ENCODE measurements around the gene WNT7A. TPM values are rescaled to one million over a fixed set of nuclear protein-coding genes. Genes with fewer than 3 reads are reported as not detected.
A peak's percentile ranks its signal among the peaks of the same experiment; 100 is the strongest.

Gene WNT7A
- total RNA-seq, 3 donors from 2014 or later, result not detected

DNA sequence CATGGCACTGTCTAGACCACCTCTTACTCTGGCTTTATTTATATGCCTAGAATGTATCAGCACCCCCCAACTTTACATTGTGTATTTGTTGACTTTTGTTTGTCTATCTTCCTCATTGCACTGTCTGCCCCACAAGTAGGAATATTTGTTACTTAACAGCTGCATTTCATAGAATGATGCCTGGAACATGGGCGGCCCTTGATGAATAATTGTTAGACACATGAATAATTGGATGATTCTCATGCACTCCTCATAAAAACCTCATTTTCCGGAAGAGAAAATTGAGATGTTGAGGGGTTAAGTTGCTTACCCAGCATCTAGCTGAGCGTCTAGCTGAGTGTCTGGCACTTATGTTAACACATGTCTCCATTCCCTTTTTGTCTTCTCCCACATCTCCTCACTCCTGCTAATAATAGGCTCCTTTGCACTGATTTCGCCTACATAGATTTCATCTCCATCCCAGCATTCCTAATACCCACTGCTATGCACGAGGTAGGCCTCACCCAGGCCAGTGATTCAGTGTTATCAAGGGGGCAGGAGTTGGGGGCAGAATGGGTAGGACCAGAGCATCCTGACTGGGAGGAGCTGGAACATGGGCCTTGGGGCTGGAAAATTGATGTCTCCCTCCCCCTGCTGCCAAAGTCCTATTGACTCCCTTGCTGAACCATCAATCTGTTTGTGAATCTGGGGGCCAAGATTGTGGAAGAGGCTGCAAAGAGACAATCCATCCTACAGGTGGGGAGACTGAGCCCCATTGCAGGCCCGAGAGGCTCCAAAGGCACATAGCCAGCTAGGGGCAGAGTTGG lies 7.8 kb upstream of the WNT7A start:
- Histone ChIP-seq H3K36me3 (ENCODE audit: low read depth) (no peaks in the 10 kb centered on the region), H3K4me3 (no peak overlapping the region), H3K9me3 (no peaks in the 10 kb centered on the region), H3K4me1 (ENCODE audit: low read depth) (no peaks in the 10 kb centered on the region)
- TF ChIP-seq, protein P1, sequence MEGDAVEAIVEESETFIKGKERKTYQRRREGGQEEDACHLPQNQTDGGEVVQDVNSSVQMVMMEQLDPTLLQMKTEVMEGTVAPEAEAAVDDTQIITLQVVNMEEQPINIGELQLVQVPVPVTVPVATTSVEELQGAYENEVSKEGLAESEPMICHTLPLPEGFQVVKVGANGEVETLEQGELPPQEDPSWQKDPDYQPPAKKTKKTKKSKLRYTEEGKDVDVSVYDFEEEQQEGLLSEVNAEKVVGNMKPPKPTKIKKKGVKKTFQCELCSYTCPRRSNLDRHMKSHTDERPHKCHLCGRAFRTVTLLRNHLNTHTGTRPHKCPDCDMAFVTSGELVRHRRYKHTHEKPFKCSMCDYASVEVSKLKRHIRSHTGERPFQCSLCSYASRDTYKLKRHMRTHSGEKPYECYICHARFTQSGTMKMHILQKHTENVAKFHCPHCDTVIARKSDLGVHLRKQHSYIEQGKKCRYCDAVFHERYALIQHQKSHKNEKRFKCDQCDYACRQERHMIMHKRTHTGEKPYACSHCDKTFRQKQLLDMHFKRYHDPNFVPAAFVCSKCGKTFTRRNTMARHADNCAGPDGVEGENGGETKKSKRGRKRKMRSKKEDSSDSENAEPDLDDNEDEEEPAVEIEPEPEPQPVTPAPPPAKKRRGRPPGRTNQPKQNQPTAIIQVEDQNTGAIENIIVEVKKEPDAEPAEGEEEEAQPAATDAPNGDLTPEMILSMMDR (IDR thresholded peaks at IDR 0.05), result no peak
- ATAC-seq (no peak), DNase-seq (no peak)
- intact Hi-C loops (cut with DNase I, micrococcal nuclease), result no loop called here

DNA sequence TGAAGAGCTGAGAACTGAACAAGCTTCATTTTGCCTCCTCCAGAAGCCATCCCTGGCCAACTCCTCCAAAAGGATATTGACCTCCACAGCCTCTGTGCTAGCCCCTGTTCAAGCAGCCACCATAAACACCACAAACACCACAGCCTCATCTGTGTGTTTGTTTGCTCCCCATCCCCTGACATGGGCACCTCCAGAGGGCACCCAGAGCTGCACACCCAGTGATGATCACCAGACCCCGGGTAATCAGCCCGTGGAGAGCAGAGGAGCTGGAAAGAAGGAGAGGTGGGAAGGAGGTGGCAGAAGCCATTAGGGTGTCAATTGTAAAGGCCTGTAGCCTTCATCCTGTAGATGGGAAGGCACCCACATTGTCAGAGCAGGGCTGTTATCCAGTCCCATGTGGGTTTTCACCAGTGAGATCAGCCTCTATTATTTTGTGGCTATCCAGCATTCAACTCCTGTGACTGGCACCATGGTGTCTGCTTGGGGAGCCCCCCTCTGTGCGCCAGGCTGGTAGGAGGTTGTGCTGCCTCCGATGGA lies 6.8 kb upstream of the WNT7A start:
- Histone ChIP-seq H3K9me3 (no peaks in the 10 kb centered on the region), H3K4me1 (ENCODE audit: low read depth) (no peaks in the 10 kb centered on the region), H3K36me3 (ENCODE audit: low read depth) (no peaks in the 10 kb centered on the region), H3K4me3 (no peak overlapping the region)
- DNase-seq (no peak), ATAC-seq (no peak)
- intact Hi-C loops (cut with DNase I, micrococcal nuclease), result no loop called here
- TF ChIP-seq, protein P1 (IDR thresholded peaks at IDR 0.05), result no peak

GRCh38 chr3:13885704-13886010 lies 5.8 kb upstream of the WNT7A start:
- Histone ChIP-seq H3K4me3 (no peak overlapping the region), H3K4me1 (ENCODE audit: low read depth) (peaks cover under 1% of the 10 kb centered on the region), H3K36me3 (ENCODE audit: low read depth) (no peaks in the 10 kb centered on the region), H3K9me3 (no peaks in the 10 kb centered on the region)
- intact Hi-C loops (cut with DNase I, micrococcal nuclease), result no loop called here
- ATAC-seq (no peak), DNase-seq (no peak)
- TF ChIP-seq, protein P1 (IDR thresholded peaks at IDR 0.05), result no peak

DNA sequence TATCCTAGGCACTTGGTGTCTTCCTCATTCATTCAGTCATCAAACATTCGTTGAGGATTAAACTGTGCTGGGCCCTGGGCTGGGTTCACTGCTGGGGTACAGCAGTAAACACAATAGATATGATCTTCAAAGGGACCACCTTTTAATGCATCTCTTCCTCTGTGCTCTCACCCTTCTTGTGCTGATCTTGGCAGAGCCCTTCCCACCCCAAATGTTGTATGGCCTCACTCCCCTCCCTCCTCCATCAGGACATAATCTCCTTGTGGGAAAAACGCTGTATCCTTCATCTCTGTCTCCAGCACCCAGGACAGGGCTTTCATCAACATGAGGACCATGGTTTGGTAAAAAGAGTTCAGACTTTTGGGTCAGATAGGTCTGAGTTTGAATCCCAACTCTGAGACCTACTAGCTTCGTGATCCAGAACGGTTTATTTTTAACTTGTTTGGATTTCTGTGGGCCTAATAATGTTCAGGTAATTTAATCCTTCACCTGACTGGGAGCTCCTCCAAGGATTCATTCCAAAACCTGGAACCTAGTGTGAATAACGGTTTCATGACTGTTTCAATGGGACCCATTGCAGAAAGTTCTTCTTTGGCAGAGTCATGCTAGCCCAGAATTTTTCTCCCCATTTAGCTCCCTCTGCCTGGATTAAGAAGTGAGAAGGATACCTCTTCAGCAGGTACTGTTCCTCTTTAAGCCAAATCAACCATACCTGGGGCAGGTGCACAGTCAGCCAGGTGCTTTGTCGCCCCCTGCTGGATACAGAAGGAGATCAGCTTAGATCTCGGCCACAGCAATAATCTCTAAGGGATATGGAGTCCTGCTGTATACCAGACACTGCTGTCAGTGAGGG lies 5.2 kb upstream of the WNT7A start:
- ATAC-seq (peak; percentile 82), DNase-seq (peak in 2 of 3 donors; percentile 41 to 81)
- TF ChIP-seq, protein P1 (IDR thresholded peaks at IDR 0.05), result peak; percentile 32
- no peaks in the 10 kb centered on the region for H3K36me3 ChIP-seq (ENCODE audit: low read depth)
- intact Hi-C loops (cut with DNase I, micrococcal nuclease), result no loop called here
- H3K4me1 ChIP-seq (ENCODE audit: low read depth), result peaks cover 6% of the 10 kb centered on the region
- no peak overlapping the region for H3K4me3 ChIP-seq
- H3K9me3 ChIP-seq, result no peaks in the 10 kb centered on the region

DNA sequence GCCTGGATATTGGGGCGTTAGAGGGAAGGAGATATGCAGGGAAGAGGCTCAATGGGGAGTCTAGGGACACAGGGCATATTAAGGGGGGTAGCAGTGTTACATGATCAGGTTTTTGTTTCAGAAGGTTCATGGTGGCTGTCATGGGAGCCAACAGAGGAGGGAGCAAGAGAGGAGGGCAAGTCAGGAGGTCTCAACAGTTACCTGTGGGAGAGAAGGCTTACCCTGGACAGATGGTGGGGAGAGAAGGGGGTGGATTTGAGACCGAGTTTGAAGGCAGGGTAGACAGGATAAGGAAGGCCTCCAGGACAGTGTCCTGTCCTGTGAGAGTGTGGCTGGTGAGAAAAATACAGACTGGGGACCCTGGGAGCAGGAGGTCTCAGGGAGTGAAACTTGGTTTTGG lies 3.8 kb upstream of the WNT7A start:
- no peaks in the 10 kb centered on the region for H3K36me3 ChIP-seq (ENCODE audit: low read depth)
- H3K9me3 ChIP-seq, result no peaks in the 10 kb centered on the region
- intact Hi-C loops (cut with DNase I, micrococcal nuclease), result no loop called here
- TF ChIP-seq, protein P1 (IDR thresholded peaks at IDR 0.05), result no peak
- DNase-seq (no peak), ATAC-seq (no peak)
- H3K4me1 ChIP-seq (ENCODE audit: low read depth), result peaks cover 7% of the 10 kb centered on the region
- no peak overlapping the region for H3K4me3 ChIP-seq
